ENCODE measurements around the gene MROH8. TPM values are rescaled to one million over a fixed set of nuclear protein-coding genes. Genes with fewer than 3 reads are reported as not detected.

Gene MROH8
- total RNA-seq, 4 donors from 2014 or later = 0.83 to 4.7 (median 3.1) TPM

GRCh38 chr20:37055276-37055675, 124.1 kb downstream of the MROH8 start:
- 93% methylated on average over 3 of the region's 3 CpGs for WGBS

GRCh38 chr20:37053230-37053950, 126.0 kb downstream of the MROH8 start:
- Histone ChIP-seq H3K27me3 (no peaks in the 10 kb centered on the region), H3K9me3 (no peaks in the 10 kb centered on the region), H3K4me1 (no peaks in the 10 kb centered on the region), H3K36me3 (peaks cover 48% of the 10 kb centered on the region), H3K4me3 (no peak overlapping the region), H3K27ac (no peak overlapping the region)
- 89% methylated on average over 4 of the region's 4 CpGs for WGBS
- DNase-seq (ENCODE audit: low spot score in 2 of 2) = no peak
- TF ChIP-seq EP300 (IDR thresholded peaks at IDR 0.05) (no peak), POLR2AphosphoS5 (IDR thresholded peaks at IDR 0.05) (no peak), POLR2A (IDR thresholded peaks at IDR 0.05) (no peak), CTCF (IDR thresholded peaks at IDR 0.05) (no peak)

More at GRCh38 chr20:37055276-37055675, 124.1 kb downstream of the MROH8 start:
- H3K27ac ChIP-seq = no peak overlapping the region
- no peaks in the 10 kb centered on the region for H3K27me3 ChIP-seq
- H3K4me3 ChIP-seq = no peak overlapping the region
- peaks cover 53% of the 10 kb centered on the region for H3K36me3 ChIP-seq
- H3K4me1 ChIP-seq = no peaks in the 10 kb centered on the region
- TF ChIP-seq POLR2AphosphoS5 (IDR thresholded peaks at IDR 0.05) (no peak), POLR2A (IDR thresholded peaks at IDR 0.05) (no peak), CTCF (IDR thresholded peaks at IDR 0.05) (no peak), EP300 (IDR thresholded peaks at IDR 0.05) (no peak)
- no peaks in the 10 kb centered on the region for H3K9me3 ChIP-seq
- no peak for DNase-seq (ENCODE audit: low spot score in 2 of 2)

Other genes with a start within 250 kb of the MROH8 start
- gene SAMHD1, start 227.8 kb downstream of the MROH8 start, total RNA-seq = 10 to 100 TPM; 32.9 to 77.4 (median 44.2) TPM
- 10 to 100 TPM in 1 of 4 donors, 1 to 10 TPM in 3; 7.5 to 11.5 (median 8.9) TPM for gene RBL1, start 83.6 kb downstream of the MROH8 start, total RNA-seq
- gene RPN2, start 218 bp downstream of the MROH8 start, total RNA-seq = 100 to 1,000 TPM in 3 of 4 donors, 10 to 100 TPM in 1; 71.9 to 138 (median 132) TPM
- not detected for gene GHRH, start 82.3 kb upstream of the MROH8 start, total RNA-seq
- 10 to 100 TPM; 15.4 to 32.3 (median 25.4) TPM for gene MANBAL, start 110.1 kb upstream of the MROH8 start, total RNA-seq
- gene SRC, start 166.6 kb upstream of the MROH8 start, total RNA-seq = 10 to 100 TPM; 18.8 to 39.5 (median 26.0) TPM